ENCODE data around the gene KCTD4. TPM values are rescaled to one million over a fixed set of nuclear protein-coding genes. Genes with fewer than 3 reads are reported as not detected.

KCTD4 gene
- total and polyA plus RNA-seq, 11 donors: 0.08 to 0.75 (median 0.12) TPM; not detected in 8

DNA sequence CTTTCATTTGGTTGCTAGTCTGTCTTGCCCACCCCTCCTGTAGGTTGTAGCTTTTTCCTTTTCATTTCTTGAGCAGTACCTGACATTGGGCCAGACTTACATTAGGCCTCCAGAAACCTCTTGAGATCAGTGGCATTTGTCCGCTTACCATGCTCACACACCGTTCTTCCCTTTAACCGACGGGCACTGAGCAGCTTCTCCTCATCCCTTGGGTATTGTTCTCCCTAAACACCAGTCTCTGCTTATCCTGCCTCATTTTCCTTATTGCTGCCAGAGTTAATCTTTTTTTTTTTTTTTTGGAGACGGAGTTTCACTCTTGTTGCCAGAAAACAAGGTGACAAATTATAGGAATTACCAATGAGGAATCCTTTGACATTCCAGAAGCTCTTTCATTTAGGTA is 27.2 kb upstream of the KCTD4 start:
- TF ChIP-seq POLR2A (IDR thresholded peaks at IDR 0.05): no peak
- TF ChIP-seq, protein P1, sequence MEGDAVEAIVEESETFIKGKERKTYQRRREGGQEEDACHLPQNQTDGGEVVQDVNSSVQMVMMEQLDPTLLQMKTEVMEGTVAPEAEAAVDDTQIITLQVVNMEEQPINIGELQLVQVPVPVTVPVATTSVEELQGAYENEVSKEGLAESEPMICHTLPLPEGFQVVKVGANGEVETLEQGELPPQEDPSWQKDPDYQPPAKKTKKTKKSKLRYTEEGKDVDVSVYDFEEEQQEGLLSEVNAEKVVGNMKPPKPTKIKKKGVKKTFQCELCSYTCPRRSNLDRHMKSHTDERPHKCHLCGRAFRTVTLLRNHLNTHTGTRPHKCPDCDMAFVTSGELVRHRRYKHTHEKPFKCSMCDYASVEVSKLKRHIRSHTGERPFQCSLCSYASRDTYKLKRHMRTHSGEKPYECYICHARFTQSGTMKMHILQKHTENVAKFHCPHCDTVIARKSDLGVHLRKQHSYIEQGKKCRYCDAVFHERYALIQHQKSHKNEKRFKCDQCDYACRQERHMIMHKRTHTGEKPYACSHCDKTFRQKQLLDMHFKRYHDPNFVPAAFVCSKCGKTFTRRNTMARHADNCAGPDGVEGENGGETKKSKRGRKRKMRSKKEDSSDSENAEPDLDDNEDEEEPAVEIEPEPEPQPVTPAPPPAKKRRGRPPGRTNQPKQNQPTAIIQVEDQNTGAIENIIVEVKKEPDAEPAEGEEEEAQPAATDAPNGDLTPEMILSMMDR (IDR thresholded peaks at IDR 0.05): no peak
- H3K27ac ChIP-seq: no peak overlapping the region
- H3K36me3 ChIP-seq: no peaks in the 10 kb centered on the region
- no peak for DNase-seq
- intact Hi-C loops (cut with DNase I): no loop called here
- no peaks in the 10 kb centered on the region for H3K9me3 ChIP-seq
- no peak for ATAC-seq
- peaks cover 0 to 10% (median 2%) of the 10 kb centered on the region in 12 donors for H3K4me1 ChIP-seq
- H3K4me3 ChIP-seq: no peak overlapping the region
- H3K27me3 ChIP-seq: no peaks in the 10 kb centered on the region
- 89 to 93% (median 90%) methylated on average over 5 of the region's 5 CpGs for WGBS, 4 donors

DNA sequence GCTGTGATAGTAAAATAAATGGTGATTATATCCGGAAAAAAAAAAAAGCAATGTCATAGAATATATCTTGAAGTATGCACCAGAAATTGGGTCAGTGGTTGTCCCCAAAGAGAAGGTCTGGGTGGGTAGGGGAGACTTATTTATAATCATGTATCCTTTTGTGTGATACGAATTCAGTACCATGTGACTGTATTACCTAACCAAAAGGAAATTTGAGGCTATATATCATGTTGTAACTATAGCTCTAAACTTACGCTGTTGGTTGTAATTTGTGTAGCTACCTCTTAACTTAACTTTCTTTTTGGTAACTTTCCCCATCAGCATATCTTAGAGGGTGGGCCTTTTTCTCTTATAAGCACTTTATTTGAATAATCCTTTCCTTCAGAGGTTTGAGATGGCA is 25.2 kb upstream of the KCTD4 start:
- Histone ChIP-seq H3K9me3 (no peaks in the 10 kb centered on the region), H3K27ac (no peak overlapping the region), H3K36me3 (no peaks in the 10 kb centered on the region), H3K4me1 (peaks cover 0 to under 1% (median 0%) of the 10 kb centered on the region in 12 donors), H3K27me3 (no peaks in the 10 kb centered on the region), H3K4me3 (no peak overlapping the region)
- 83 to 89% (median 88%) methylated on average over 3 of the region's 3 CpGs for WGBS, 4 donors
- no peak for ATAC-seq
- TF ChIP-seq POLR2A (IDR thresholded peaks at IDR 0.05): no peak
- TF ChIP-seq, protein P1 (IDR thresholded peaks at IDR 0.05): no peak
- intact Hi-C loops (cut with DNase I): no loop called here
- DNase-seq: no peak

DNA sequence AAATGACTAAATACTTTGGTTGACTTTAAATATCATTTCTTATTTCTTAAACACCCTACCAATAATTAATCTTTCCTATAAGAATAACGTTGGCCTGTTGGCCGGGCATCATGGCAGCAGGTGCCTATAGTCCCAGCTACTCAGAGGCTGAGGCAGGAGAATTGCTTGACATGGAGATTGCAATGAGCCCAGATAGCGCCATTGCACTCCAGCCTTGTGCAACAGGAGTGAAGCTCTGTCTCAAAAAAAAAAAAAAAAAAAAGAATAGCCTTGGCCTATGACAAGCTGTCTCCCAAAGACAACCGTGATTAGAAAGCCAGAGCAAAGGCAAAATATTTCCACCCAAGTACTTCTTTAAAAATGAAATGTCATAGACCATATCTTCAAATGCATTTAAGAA is 24.5 kb upstream of the KCTD4 start:
- Histone ChIP-seq H3K36me3 (no peaks in the 10 kb centered on the region), H3K9me3 (no peaks in the 10 kb centered on the region), H3K27me3 (no peaks in the 10 kb centered on the region), H3K27ac (no peak overlapping the region), H3K4me1 (peaks cover 0 to 1% (median 0%) of the 10 kb centered on the region in 12 donors), H3K4me3 (no peak overlapping the region)
- 94 to 96% (median 95%) methylated on average over 4 of the region's 4 CpGs for WGBS, 4 donors
- ATAC-seq (no peak), DNase-seq (no peak)
- intact Hi-C loops (cut with DNase I): no loop called here
- TF ChIP-seq POLR2A (IDR thresholded peaks at IDR 0.05): no peak
- TF ChIP-seq, protein P1 (IDR thresholded peaks at IDR 0.05): no peak

DNA sequence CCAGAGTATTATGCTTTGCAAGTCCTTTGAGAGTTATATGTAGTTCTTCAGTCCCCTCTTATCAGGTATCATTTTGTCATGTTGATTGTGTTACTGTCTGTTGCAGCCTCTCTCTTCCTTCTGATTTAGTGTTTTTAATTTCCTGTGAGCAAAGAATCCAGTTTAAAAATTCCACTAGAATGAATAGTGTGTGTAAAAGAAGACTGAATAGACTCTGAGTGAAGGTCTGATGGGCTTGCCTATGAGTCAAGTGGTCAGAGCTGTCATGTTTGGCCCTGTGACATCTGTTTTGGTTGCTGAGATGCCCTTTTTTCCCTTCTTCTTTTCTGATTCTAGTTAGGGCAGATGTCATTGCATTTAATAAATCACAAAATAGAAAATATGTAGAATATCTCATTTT is 23.3 kb upstream of the KCTD4 start:
- H3K27me3 ChIP-seq: no peaks in the 10 kb centered on the region
- H3K9me3 ChIP-seq: no peaks in the 10 kb centered on the region
- DNase-seq (no peak), ATAC-seq (no peak)
- H3K4me3 ChIP-seq: no peak overlapping the region
- no peak overlapping the region for H3K27ac ChIP-seq
- TF ChIP-seq POLR2A (IDR thresholded peaks at IDR 0.05): no peak
- TF ChIP-seq, protein P1 (IDR thresholded peaks at IDR 0.05): no peak
- H3K4me1 ChIP-seq: peaks cover 0 to 12% (median 6%) of the 10 kb centered on the region in 12 donors
- H3K36me3 ChIP-seq: no peaks in the 10 kb centered on the region
- intact Hi-C loops (cut with DNase I): no loop called here

Measured in heart left ventricle (tissue), 16 donors.